SK-N-MC (cell line): ENCODE measurements around the gene RGS3.

ENCODE experiments used
- DNase-seq: peaks from one replicate; pipeline ENCODE4 v3.0.0-alpha.2; 2011; ENCODE audit warnings: low read depth, low spot score
- H3K27ac ChIP-seq: fragments of 200-600 bp; sonication (generic); 2 replicates; pipeline ENCODE4 v1.5.1; 2016; ENCODE audit warnings: mixed run types
- H3K36me3 ChIP-seq: fragments of 200-600 bp; sonication (generic); 2 replicates; pipeline ENCODE4 v1.6.1; 2017; ENCODE audit warnings: antibody characterized with exemption, low read length, mixed read lengths; ENCODE audit not compliant: insufficient read depth
- H3K4me3 ChIP-seq: fragments of 200-600 bp; sonication (generic); 2 replicates; pipeline ENCODE4 v1.5.1; 2016
- H3K9ac ChIP-seq: fragments of 200-600 bp; sonication (generic); 2 replicates; pipeline ENCODE4 v1.8.0; 2017; ENCODE audit warnings: mixed run types, mixed read lengths; ENCODE audit not compliant: insufficient read length
- H3K9me3 ChIP-seq: fragments of 200-600 bp; sonication (generic); 2 replicates; pipeline ENCODE4 v1.6.1; 2017; ENCODE audit warnings: low read depth, mild to moderate bottlenecking, antibody characterized with exemption, low read length, moderate library complexity, mixed read lengths
- EZH2 ChIP-seq: fragments of 200-600 bp; sonication (generic); IDR thresholded peaks from one replicate; pipeline ENCODE4 v1.6.1; 2017; ENCODE audit warnings: antibody characterized with exemption
- FOXP2 ChIP-seq: optimal IDR thresholded peaks from 2 replicates; pipeline ENCODE3; 2011; ENCODE audit warnings: mild to moderate bottlenecking, moderate library complexity; ENCODE audit not compliant: insufficient read depth; ENCODE audit errors: extremely low read length, control extremely low read depth
- POLR2AphosphoS5 ChIP-seq: IDR thresholded peaks from 2 replicates; pipeline ENCODE4 v1.6.1; 2012; ENCODE audit warnings: mild to moderate bottlenecking, low read depth, low read length, borderline replicate concordance

Gene RGS3

DNA sequence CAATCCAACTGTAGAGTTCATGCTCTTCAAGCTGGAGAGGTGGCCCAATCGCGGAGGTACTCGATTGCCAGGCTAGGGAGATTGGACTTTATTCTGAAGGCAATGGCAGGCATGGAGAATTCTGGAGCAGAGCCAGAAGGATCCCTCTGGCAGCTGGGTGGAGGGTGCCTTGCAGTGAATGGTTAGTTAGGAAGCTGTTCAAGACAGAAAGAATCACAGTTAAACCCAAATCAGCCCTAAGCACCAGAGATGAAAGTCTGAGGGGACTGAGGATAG, 182.4 kb downstream of the RGS3 start:
- Histone ChIP-seq H3K27ac (no peak overlapping the region), H3K9me3 (peaks cover 4% of the 10 kb centered on the region; the same call in 1 of the 2 replicates), H3K9ac (no peak overlapping the region), H3K4me3 (no peak overlapping the region), H3K36me3 (no peaks in the 10 kb centered on the region)
- TF ChIP-seq EZH2, result no peak
- no peak for TF ChIP-seq FOXP2
- TF ChIP-seq POLR2AphosphoS5, result no peak
- no peak for DNase-seq

DNA sequence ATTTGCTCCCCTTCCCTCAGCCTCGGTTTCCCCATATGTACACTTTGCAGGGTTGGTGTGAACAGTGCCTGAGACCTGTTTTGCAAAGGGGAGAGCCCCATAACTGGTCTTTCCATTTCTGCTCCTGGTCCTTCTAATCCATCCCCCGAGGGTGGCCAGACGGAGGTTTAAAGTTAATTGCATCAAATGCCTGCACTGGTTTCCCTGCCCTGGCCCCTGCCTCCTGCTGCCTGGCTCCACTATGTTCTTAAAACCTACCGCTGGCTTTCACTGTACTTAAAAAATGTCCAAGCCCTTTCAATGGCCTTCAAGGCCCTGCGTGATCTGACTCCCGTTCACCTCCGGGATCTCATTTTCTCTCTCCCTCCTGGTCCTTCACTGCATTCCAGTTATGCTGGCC, 183.0 kb downstream of the RGS3 start:
- Histone ChIP-seq H3K4me3 (no peak overlapping the region), H3K36me3 (no peaks in the 10 kb centered on the region), H3K9me3 (peaks cover 2% of the 10 kb centered on the region; the same call in 1 of the 2 replicates), H3K27ac (no peak overlapping the region), H3K9ac (no peak overlapping the region)
- TF ChIP-seq EZH2 (no peak), FOXP2 (no peak), POLR2AphosphoS5 (no peak)
- no peak for DNase-seq
